ENCODE data around the gene DYNLT2. TPM values are rescaled to one million over a fixed set of nuclear protein-coding genes. Genes with fewer than 3 reads are reported as not detected.

Gene DYNLT2
- total and polyA plus RNA-seq, 2 donors from 2014 or later, result 1.9 to 2.6 TPM

- H3K4me3 ChIP-seq (ENCODE audit: low read length in 3 of 3), result peak overlapping the region; percentile 82 to 94 (median 84)
- intact Hi-C loops (cut with DNase I), result no loop called here
- FAIRE-seq (no peak), DNase-seq (peak; percentile 73 to 93 (median 86))
- H3K36me3 ChIP-seq (ENCODE audit: control insufficient read depth in 2 of 3, insufficient read depth in 3 of 3, low read length in 3 of 3), result no peaks in the 10 kb centered on the region
- peak overlapping the region; percentile 79 to 84 for H3K27ac ChIP-seq (ENCODE audit: low read depth in 2 of 2, low read length in 2 of 2)
- H3K9me3 ChIP-seq (ENCODE audit: control insufficient read depth in 2 of 3, insufficient read depth in 1 of 3, low read length in 3 of 3), result no peaks in the 10 kb centered on the region
- TF ChIP-seq CTCF (IDR thresholded peaks at IDR 0.05; ENCODE audit: borderline replicate concordance, extremely low read depth, insufficient read depth), result no peak
- peaks cover 0 to 7% (median 2%) of the 10 kb centered on the region in 3 donors for H3K4me1 ChIP-seq (ENCODE audit: control insufficient read depth in 2 of 3, insufficient read depth in 2 of 3, low read depth in 1 of 3, low read length in 3 of 3)
- H3K9ac ChIP-seq (ENCODE audit: low read length in 3 of 3), result peak overlapping the region; percentile 50 to 89 (median 86)
- no peaks in the 10 kb centered on the region for H3K27me3 ChIP-seq (ENCODE audit: control insufficient read depth, insufficient read depth, low read length)
Observed at GRCh38 chr6:169723200-169723909, 28.0 kb downstream of the DYNLT2 start.

GRCh38 chr6:169722362-169723199, 28.8 kb downstream of the DYNLT2 start:
- no peak for TF ChIP-seq CTCF (IDR thresholded peaks at IDR 0.05; ENCODE audit: borderline replicate concordance, extremely low read depth, insufficient read depth)
- Histone ChIP-seq H3K9ac (ENCODE audit: low read length in 3 of 3) (peak overlapping the region; percentile 50 to 89 (median 86)), H3K27ac (ENCODE audit: low read depth in 2 of 2, low read length in 2 of 2) (peak overlapping the region; percentile 79 to 84), H3K4me1 (ENCODE audit: control insufficient read depth in 2 of 3, insufficient read depth in 2 of 3, low read depth in 1 of 3, low read length in 3 of 3) (peaks cover 0 to 7% (median 2%) of the 10 kb centered on the region in 3 donors), H3K27me3 (ENCODE audit: control insufficient read depth, insufficient read depth, low read length) (no peaks in the 10 kb centered on the region), H3K4me3 (ENCODE audit: low read length in 3 of 3) (peak overlapping the region; percentile 82 to 94 (median 84)), H3K36me3 (ENCODE audit: control insufficient read depth in 2 of 3, insufficient read depth in 3 of 3, low read length in 3 of 3) (no peaks in the 10 kb centered on the region), H3K9me3 (ENCODE audit: control insufficient read depth in 2 of 3, insufficient read depth in 1 of 3, low read length in 3 of 3) (no peaks in the 10 kb centered on the region)
- peak in 4 of 5 donors; percentile 52 to 85 (median 68) for DNase-seq
- no peak for FAIRE-seq
- intact Hi-C loops (cut with DNase I), result no loop called here

- no peak for TF ChIP-seq CTCF (IDR thresholded peaks at IDR 0.05; ENCODE audit: borderline replicate concordance, extremely low read depth, insufficient read depth)
- no peaks in the 10 kb centered on the region for H3K27me3 ChIP-seq (ENCODE audit: control insufficient read depth, insufficient read depth, low read length)
- H3K9ac ChIP-seq (ENCODE audit: low read length in 3 of 3), result no peak overlapping the region
- H3K4me3 ChIP-seq (ENCODE audit: low read length in 3 of 3), result no peak overlapping the region
- no peak overlapping the region for H3K27ac ChIP-seq (ENCODE audit: low read depth in 2 of 2, low read length in 2 of 2)
- DNase-seq, result no peak
- intact Hi-C loops (cut with DNase I), result no loop called here
- no peaks in the 10 kb centered on the region for H3K9me3 ChIP-seq (ENCODE audit: control insufficient read depth in 2 of 3, insufficient read depth in 1 of 3, low read length in 3 of 3)
- no peak for FAIRE-seq
- H3K4me1 ChIP-seq (ENCODE audit: control insufficient read depth in 2 of 3, insufficient read depth in 2 of 3, low read depth in 1 of 3, low read length in 3 of 3), result peaks cover 0 to 7% (median 2%) of the 10 kb centered on the region in 3 donors
- H3K36me3 ChIP-seq (ENCODE audit: control insufficient read depth in 2 of 3, insufficient read depth in 3 of 3, low read length in 3 of 3), result peaks cover 0 to 6% (median 4%) of the 10 kb centered on the region in 3 donors
Observed at GRCh38 chr6:169720207-169720855, 31.0 kb downstream of the DYNLT2 start.
